Cerebellar nuclear complex (tissue), 1 donor: ENCODE results near the gene AFF3.
A peak's percentile ranks its signal among the peaks of the same experiment; 100 is the strongest.

Experiments used
- DNase-seq, 2 experiments: peaks; one replicate each; lab custom pipeline; 2025; lab: John Stamatoyannopoulos, UW

AFF3 gene

DNA sequence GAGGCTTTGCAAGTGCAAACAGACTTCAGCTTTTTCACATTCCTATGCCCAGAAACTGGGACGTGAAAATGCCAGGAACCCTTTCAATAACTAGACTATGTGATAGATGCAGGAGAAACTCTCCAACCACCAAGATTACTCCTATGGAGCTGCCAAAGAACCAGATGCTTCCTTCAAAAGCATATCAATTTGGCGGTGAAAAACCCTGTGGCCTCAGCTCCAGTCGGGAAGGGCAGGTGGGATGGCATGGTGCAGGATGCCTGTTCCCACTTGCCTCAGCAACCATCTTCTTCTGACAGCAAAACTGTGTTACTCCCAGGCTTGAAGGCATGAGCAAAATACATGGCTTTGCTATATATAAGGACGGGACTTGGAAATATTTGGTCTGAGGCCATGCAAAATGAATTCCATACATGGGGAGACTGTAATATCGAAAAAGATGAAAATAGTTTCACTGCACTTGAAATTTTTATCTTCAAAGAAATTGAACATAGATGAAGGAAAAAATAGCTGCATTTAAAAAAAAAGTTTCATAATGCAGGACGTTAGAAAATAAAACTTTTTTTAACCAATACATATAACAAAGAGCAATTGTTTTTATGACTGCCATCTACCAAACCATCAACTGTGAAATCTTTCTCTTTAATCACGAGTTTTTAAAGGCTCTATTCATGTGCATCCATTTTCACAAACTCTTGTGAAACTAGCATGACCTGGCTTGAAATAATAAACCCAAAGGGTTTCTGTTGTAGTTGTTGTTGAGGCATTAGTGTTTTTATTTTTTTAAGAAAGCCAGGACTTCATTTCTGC, 99.1 kb downstream of the AFF3 start:
- DNase-seq = no peak

DNA sequence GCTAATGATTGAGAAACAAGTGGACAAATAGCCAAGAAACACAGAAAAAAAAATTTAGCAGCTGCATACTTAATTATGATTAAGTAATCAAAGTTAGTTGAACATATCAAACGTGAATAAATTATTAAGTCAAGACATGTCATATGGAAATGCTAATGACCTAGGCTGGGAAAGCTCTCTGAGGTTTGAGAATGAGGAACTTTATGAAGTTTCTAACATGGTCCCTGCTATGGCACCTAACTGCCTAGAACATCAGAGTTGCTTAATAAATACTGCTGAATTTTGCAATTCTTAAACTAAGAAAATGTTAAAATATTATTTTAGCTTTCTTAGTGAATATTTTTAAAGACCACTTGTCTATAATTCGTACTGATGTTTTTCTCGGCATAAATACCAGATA, 99.8 kb downstream of the AFF3 start:
- no peak for DNase-seq

DNA sequence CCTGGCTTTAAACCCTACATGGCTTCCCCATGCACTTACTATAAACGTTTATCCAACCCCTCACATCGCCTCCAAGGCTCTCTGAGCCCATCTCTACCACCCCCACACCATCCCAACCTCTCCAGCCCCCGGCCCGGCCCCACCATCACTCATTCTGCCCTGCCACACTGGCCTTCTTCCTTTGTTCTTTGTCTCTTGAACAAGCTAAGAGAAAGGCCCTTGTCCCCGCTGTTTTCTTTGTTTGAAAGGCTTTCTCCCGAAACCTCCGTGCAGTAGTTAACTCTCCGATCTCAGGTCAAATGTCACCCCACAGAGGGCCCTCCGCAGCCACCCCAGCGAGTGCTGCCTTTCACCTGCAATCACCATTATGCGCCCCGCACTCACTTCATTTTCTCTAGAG, 100.4 kb downstream of the AFF3 start:
- no peak for DNase-seq

DNA sequence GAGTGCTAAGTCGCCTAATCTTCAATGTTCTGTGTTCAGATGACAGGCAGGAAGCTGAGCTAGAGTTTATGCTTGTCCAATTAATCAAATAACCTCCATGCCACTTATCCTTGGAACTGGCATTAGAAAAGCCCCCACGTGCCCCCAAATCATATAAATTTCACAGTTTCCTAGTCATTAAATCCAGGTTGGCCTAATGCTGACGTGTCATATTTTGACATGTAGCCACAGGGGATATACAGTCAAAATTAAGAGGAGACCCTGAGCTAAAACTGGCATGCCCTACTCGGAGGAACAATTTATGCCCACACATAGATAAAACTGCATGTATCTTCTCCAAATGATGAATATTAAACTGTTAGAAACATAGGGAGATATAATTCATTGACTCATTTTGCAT, 101.0 kb downstream of the AFF3 start:
- DNase-seq = no peak

DNA sequence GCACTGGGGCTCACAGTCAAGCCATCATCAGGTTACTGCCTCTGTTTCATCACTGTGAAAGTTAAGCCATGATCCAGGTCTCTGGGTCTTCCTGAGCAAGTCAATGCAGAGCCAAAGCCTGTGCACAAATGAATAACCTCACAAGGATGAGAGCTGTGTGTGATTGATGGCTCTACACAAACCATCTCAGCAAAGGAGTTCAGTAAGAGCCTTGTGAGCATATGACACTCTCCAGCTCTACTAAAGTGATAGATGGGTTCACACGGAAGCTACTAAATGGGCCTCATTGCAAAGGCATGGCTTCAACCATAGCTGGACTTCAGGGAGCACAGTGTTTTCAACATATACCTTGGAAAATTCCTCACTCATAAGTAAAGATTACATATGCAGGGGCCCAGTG, 101.5 kb downstream of the AFF3 start:
- no peak for DNase-seq

DNA sequence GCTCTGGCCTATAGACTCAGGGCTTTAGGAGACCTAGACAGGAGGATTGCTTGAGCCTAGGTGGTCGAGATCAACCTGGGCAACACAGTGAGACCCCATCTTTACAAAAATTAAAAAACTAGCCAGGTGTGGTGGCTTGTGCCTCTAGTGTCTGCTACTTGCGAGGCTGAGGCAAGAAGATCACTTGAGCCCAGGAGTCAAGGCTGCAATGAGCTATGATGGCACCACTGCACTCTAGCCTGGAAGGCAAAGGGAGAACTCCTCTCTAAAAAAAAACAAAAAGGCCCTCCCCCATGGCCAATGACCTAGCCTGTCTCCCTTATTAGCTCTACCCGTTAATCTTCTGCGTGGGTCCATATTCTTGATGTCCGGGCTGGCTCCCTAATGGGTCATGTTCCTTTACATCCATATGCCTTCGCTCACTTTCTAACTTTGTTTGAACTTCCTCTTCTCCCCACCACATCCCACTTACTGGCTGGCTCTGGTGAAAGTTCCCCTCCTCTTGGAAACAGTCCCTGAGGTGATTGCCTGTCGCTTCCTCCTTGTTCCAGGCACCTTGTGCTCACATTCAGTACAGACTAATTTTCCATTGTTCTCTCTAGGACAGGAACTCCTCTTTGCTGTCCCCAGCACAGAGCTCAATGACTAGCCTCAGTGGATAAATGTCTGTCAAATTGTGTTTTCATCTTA, 103.0 kb downstream of the AFF3 start:
- DNase-seq = no peak

DNA sequence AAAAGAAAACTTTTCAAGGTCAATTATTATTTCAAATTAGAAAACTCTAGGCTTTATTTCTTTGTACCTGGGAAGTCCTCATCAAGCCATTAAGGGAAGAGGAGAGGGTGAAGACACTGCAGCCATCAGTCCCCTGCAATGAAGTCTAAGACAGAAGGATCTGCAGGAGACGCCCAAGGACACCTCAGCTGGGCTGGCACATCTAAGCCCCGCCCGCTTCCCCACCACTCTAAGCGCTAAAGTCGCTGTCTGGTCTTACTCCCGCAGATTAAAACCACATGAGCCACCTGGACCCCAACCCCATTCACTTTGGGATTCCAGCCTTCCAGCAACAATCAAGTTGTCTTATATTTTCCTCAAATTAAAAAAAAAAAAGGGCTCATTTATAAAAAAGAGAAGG, 104.4 kb downstream of the AFF3 start:
- no peak for DNase-seq

DNA sequence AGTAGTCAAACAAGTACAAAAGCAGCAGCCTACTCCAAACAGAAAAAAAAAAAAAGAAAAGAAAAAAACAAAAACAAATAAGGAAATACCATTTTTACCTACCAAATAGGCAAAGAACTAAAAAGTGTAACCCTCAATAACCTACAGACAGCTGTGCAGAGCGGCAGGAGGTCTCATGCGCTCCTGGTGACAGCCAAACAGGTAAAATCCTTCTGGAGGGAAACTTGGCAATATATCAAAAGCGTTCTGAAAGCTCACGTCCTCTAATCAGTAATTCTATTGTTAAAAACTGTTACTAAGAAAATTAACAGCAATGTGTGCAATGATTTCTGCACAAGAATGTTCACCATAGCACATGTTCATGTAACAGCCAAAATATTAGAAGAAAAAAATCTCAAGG, 105.6 kb downstream of the AFF3 start:
- DNase-seq = no peak

DNA sequence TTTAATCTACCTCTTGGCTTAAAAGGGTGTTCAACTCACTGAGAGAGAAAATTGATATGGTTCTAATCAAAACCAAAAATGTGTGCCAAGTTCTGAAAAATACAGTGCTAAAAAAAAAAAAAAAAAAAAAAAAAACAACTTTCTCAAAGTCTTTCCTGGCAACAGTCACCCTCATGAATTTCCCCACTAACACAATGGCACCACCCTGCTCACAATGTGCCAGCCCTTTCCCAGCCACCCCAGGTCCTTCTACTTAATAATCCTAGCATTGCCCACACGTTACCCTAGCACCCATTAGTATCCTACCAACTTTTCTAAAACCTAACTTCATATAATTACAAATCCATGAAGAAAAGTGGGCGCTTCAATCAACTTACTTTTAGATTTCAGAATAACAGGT, 106.4 kb downstream of the AFF3 start:
- DNase-seq = no peak

DNA sequence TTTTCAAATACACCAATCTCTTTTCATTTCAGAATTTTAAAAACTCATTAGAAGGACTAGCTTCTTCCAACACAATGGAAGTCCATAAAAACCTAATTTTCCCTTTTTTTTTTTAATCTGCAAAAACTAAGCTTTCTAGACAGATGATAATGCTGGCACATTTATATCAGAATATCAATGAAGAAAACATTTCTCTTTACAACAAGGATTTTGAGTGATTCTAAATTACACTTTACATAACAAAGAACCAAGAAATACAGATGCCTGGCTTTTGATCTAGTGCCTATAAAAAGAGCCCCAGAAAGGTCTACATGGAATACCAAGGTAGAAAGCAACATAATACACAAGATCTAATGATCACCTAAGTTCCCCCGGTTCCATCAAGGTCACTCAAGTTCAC, 108.0 kb downstream of the AFF3 start:
- no peak for DNase-seq

DNA sequence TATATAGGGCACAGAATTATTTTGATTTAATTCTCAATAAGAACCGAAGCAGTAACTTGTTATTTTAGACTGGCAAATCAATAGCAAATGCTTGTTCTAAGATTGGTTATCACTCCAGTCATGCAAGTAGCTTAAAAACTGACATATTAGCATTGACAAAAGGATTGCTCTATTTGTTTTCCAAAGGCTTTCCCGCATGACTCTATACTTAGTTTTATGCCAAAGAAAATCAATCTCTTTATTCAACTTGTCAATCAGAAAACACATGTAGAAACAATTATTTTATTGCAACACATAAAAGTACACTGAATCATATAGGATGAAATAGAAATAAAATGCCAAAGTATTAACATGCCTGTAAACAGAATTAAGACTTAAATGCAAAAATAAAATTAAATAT, 108.4 kb downstream of the AFF3 start:
- DNase-seq = no peak

DNA sequence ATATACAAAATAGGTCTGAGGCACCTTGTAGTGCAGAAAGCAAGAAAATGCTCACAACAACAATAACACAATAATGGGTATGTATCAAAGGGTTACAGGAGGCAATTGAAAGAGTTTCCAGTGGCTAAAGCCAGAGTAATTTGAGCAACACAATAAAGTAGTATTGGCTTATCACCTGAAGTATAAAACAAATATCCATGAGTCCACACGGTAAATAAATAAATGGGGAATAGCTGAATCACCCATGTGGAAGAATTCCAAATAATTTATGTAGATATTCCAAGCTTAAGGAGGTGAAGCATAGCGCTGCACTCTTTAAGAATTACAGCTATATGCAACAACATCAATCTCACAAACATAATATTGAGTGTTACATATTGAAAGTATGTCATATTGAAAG, 110.8 kb downstream of the AFF3 start:
- DNase-seq = no peak

DNA sequence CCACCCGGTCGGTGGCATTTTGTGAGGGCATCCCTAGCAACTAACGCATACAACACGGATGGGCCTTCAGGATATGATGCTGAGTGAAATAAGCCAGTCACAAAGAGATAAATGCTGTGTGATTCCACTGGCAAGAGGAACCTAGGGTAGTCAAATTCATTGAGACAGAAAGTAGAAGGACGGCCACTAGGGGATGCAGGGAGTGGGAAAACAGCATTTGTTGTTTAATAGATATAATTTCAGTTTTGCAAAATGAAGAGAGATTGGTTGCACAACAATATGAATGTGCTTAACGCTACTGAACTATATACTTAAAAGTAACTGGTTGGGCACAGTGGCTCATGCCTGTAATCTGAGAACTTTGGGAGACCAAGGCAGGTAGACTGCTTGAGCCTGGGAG, 112.9 kb downstream of the AFF3 start:
- DNase-seq = no peak

DNA sequence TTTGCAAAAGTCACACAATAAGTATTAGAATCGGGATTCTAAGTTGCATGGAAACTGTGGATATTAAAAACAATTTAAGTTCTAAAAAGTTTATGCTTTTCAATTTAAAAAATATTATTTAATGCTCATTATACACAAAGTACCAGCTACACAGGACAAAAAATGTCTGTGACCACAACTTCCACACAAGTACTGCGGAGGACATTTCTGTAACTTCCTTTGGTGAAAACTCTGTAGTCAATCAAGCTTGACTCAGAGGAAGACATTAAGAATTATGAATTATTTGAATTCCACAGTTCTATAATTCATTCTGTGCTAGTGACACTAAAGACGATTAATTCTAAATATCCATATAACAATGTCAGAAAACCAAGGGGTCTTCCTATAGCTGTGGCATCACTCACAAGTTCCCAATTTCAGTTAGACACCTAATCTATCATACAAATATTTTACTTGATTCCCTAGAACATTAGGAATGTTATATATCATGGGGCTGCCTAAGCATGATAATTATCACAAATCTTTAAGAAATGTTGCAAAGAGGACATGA, 120.5 kb downstream of the AFF3 start:
- no peak for DNase-seq

DNA sequence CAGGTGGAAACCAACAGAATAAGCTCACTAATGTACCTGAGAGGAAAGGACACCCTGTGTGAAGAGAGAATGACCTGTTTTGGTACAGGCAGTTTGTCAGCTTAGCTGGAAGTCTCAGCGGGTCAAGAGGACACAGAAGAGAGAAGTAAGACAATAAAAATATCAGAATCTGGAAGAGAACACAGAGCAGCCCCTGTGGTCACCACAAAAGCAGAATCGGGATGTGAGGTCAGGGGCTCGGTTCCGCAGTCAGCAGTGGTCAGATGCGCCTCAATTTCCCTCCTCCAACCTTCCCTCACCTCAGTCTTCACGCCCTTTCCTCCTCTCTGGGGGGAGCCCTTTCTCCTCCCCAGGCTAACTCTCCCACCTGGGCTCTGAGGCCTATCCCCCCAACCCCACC, 122.9 kb downstream of the AFF3 start:
- DNase-seq = no peak

DNA sequence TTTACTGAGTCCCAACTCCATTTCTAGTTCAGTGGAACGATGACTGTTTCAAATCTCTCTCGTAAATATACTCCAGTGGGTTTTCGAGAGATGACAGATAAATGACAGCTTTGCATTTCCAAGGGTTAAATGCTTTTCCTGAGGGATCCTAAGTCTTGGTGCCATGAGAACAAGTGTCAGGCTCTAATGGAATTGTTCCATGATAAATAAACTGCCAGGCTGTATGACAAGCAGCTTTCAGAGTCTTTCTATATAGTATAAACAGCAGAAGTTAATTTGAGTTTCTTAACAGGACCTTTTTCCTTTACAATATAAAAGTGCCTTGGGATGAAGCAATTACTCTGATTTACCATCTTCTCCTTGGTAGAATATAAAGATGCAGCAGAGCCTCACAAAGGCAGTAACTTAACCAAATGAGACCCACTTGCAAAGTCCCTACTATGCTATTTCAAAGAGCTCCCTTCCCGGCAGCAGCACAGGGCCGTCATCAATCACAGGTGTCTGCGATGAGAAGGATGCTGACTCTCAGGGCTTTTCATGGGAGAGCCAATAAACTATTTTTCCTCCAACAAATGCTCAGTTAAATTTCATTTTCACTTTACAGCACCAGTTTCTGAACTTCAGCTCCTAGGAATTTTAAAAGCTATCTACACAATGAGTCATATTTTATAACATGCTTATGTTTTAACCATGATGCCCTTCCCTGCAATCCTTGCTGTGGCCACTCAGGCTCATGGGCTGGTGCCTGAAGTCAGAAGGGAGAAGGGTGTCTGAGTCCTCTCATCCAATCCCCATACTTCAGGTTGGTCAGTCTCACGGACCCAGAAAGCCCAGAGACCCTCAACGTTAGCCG, 123.8 kb downstream of the AFF3 start:
- DNase-seq = no peak

DNA sequence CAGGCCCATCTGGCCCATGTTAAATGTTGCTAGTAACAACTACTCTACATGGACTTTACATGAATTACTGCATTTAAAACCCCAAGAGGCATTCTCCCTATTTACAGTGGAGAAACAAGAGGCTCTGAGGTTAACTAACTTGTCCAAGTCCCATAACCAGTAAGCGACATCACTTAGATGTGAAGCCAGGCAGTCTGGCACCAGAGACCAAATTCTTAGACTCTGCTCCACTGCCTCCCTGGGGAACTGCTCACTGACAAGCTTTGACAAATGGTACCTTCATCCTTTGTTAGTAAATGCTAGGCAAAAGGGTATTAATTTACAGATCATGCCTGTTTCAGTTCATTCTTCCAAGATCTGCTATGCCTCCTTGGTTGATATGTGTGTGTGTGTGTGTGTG, 124.8 kb downstream of the AFF3 start:
- no peak for DNase-seq

DNA sequence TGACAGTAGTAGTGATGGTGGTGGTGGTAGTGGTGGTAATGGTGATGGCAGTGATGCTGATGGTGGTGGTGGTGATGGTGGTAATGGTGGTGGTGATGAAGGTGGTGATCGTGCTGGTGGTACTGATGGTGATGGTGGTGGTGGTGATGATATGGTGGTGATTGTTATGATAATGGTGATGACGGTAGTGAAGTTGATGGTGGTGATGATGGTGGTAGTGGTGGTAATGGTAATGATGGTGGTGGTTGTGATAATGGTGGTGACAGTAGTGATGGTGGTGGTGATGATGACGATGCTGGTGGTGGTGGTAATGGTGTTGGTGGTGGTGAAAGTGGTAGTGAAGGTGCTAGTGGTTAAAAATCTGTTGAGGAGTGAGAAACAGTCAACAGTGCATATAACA, 125.6 kb downstream of the AFF3 start:
- no peak for DNase-seq

DNA sequence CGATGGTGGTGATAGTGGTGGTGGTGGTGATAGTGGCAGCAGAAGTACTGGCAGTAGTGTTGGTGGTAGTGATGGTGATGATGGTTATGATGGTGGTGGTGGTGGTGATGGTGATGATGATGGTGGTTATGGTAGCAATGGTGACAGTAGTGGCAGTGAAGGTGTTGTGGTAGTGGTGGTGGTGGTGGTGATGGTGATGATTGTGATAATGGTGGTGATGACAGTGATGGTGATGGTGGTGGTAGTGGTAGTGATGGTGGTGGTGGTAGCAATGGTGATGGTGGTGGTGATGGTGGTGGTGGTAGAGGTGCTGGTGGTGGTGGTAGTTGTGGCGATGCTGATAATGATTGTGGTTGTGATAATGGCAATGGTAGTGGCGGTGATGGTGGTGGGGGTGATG, 126.5 kb downstream of the AFF3 start:
- no peak for DNase-seq

DNA sequence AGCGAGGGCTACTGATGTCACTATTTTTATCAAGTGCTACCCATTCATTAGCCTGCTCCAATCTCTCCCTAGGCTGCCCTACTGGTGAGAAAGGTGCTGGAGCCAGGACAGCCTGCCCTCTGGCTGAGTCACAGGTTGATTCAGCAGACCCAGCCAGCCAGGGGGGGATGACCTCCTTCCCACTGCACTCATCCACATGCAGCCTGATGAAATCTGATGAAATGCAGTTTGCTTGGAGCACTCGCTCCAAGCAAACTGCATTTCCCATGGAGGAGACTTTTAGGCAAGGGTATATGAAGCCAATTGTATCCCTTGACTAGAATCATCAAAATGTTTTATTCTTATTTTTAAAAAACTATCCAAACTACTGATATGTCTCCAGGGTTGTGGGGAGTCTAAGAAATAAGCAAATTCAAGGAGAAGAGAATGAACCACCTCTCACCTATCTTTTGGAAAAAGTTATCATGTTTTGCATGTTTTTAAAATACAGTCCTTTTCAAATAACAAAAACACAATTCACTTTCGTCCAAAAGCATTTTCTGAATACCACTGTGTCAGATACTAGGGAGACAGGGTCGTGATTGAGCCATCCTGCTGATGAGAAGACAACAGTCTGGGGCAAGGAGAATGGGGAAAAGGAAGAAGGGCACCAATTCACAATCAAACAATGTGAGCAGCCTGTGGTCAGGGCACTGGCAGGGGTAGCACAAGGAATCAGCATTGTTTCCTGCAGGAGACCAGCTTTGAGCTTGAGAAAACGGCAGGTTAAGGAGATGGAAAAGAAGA, 128.3 kb downstream of the AFF3 start:
- peak in 1 of 2 experiments; percentile 25 for DNase-seq

DNA sequence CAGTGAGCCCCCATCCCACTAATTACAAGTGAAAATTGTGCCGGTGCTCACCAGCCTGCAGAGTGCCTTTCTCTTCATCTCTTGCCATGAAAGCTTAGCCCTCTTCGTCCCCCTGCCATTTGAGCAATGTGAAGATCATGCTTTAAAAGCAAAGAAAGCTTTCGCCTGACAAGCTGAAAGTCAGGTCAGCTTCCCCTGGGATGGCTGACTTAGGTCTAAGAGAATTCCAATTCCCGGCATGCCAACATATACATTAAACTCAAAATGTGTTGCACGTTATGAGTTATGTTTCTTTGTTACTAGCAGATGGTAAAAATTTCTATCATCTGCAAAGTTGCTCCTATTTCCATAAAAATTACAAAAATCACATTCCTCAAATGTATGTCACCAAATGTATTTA, 129.8 kb downstream of the AFF3 start:
- DNase-seq = no peak

DNA sequence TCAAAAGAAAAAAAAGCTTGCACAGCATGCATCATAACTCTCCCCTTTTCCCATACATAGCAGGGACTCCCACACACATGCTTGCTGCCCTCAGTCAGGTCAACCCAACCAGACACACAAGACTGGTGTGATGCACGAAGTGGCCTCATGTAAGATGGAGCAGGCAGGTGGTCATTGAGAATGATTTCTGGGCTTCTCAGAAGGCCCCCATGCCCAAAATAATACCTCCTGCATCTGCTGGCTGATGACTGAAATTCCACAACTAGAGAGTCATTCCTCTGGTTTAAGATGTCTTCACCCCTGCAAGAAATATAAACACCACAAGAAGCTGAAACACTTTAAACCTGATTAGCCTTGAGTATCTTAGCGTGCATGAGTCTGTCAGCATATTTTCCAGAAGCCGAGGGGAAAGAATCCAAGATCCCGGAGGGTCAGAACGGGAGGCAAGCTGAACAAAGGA, 131.1 kb downstream of the AFF3 start:
- DNase-seq = no peak
